ENCODE data around the gene ASB4.

The ASB4 gene, protein sequence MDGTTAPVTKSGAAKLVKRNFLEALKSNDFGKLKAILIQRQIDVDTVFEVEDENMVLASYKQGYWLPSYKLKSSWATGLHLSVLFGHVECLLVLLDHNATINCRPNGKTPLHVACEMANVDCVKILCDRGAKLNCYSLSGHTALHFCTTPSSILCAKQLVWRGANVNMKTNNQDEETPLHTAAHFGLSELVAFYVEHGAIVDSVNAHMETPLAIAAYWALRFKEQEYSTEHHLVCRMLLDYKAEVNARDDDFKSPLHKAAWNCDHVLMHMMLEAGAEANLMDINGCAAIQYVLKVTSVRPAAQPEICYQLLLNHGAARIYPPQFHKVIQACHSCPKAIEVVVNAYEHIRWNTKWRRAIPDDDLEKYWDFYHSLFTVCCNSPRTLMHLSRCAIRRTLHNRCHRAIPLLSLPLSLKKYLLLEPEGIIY

GRCh38 chr7:95485391-95486123, at the start of gene ASB4:
Gene ASB4, plus strand, starts transcription at chr7:95485943. Its CDS starts 29 bp downstream, at chr7:95485972.
- no peak for DNase-seq (ENCODE audit: low spot score)
- no peak for TF ChIP-seq CTCF (IDR thresholded peaks at IDR 0.05; ENCODE audit: extremely low read depth, missing control alignments)

DNA sequence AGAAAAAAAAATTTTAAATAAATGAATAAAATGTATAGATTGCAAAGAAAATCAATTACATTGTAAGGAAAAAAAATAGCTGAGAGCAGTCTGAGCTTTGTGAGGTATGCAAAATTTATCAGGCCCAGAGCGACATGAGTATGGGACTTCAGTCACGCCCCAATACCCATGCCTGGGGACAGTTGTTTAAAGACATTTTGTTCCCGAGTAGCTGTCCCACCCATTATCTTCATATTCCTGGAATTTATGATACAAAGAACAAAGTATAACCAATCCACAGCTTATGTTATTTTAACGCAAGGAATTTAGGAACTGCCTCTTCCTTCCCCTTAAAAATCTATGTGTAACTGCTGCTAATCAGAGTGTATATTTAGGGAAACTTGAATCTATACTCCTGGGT, 49.3 kb upstream of the ASB4 start:
- no peak for TF ChIP-seq CTCF (IDR thresholded peaks at IDR 0.05; ENCODE audit: extremely low read depth, missing control alignments)
- no peak for DNase-seq (ENCODE audit: low spot score)

DNA sequence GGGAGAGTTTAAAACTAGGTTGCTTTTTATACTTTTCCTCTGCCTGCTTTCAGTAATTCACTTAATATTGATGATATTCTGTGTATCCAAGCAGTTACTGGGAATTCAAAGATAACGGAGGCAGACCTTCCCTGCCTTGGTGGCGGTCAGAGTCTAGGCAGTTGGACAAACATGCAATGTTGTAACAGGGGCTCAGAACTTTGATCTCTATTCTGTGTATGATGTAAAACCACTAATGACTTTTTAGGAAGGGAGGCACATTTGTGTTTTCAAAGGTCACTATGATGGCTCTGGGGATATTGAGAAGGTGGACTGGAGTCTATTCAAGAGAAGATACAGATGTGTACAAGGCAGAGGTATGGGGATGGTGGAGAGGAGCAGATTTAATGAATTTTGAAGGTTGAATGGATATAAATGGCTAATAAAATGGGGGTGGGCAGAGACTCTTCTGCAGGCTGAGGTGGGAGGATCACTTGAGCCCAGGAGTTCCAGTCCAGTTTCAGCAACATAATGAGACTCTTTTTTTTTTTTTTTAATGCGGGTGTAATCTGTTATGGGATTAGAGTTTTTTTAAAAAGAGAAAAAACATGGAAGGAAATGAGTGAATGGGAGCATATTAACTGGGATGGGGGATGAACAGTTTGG, 45.2 kb upstream of the ASB4 start:
- no peak for DNase-seq (ENCODE audit: low spot score)
- TF ChIP-seq CTCF (IDR thresholded peaks at IDR 0.05; ENCODE audit: extremely low read depth, missing control alignments), result no peak

- TF ChIP-seq CTCF (IDR thresholded peaks at IDR 0.05; ENCODE audit: extremely low read depth, missing control alignments), result no peak
- DNase-seq (ENCODE audit: low spot score), result no peak
Measured at GRCh38 chr7:95441042-95441823, 44.5 kb upstream of the ASB4 start.

- no peak for TF ChIP-seq CTCF (IDR thresholded peaks at IDR 0.05; ENCODE audit: extremely low read depth, missing control alignments)
- DNase-seq (ENCODE audit: low spot score), result no peak
Measured at GRCh38 chr7:95444796-95445195, 40.9 kb upstream of the ASB4 start.

DNA sequence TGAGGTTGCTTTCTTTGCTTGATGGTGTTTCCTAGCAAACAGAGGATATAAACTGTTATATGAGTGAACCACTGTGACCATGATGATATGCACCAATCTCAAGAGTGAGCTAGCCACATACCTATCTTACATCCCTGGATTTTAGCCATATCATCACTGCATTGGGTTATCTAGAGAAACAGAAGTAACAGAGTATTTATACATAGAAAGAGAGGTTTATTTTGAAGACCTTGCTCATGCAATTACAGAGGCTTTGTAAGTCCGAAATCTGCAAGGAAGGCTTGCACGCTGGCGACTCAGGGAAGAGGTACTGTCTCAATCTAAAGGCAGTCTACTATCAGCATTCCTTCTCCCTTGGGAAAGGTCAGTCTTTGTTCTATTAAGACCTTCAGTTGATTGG, 39.1 kb upstream of the ASB4 start:
- DNase-seq (ENCODE audit: low spot score), result no peak
- TF ChIP-seq CTCF (IDR thresholded peaks at IDR 0.05; ENCODE audit: extremely low read depth, missing control alignments), result no peak
